Hepatocyte (in vitro differentiated cells): ENCODE results near the gene DHODH. TPM values are rescaled to one million over a fixed set of nuclear protein-coding genes. Genes with fewer than 3 reads are reported as not detected.

Source experiments
- DNase-seq: peaks from one replicate; pipeline ENCODE4 v3.0.0-alpha.2; 2016; ENCODE audit warnings: low spot score
- H2AFZ ChIP-seq: fragments of 200-600 bp; sonication (generic); 2 replicates; pipeline ENCODE4 v1.6.0; 2016; ENCODE audit warnings: antibody characterized with exemption, mild to moderate bottlenecking
- H3K27ac ChIP-seq: fragments of 200-600 bp; sonication (generic); 2 replicates; pipeline ENCODE4 v1.5.1; 2016; ENCODE audit warnings: mild to moderate bottlenecking
- H3K27me3 ChIP-seq: fragments of 200-600 bp; sonication (generic); 2 replicates; pipeline ENCODE4 v1.6.1; 2016
- H3K36me3 ChIP-seq: fragments of 200-600 bp; sonication (generic); replicated peaks from 2 replicates; pipeline ENCODE4 v1.5.1; 2016; ENCODE audit warnings: low read depth; ENCODE audit not compliant: insufficient read depth
- H3K4me1 ChIP-seq: fragments of 200-600 bp; sonication (generic); 2 replicates; pipeline ENCODE4 v1.5.1; 2016; ENCODE audit warnings: mild to moderate bottlenecking, moderate library complexity; ENCODE audit not compliant: insufficient read depth
- H3K4me2 ChIP-seq: fragments of 200-600 bp; sonication (generic); 2 replicates; pipeline ENCODE4 v1.6.0; 2016
- H3K4me3 ChIP-seq: fragments of 200-600 bp; sonication (generic); 2 replicates; pipeline ENCODE4 v1.5.1; 2016; ENCODE audit warnings: mild to moderate bottlenecking
- H3K79me2 ChIP-seq: fragments of 200-600 bp; sonication (generic); 2 replicates; pipeline ENCODE4 v1.6.0; 2017; ENCODE audit warnings: mild to moderate bottlenecking
- H3K9me2 ChIP-seq: fragments of 200-600 bp; sonication (generic); replicated peaks from 2 replicates; pipeline ENCODE4 v1.6.0; 2017; ENCODE audit warnings: mild to moderate bottlenecking; ENCODE audit not compliant: insufficient read depth
- H3K9me3 ChIP-seq: fragments of 200-600 bp; sonication (generic); 2 replicates; pipeline ENCODE4 v1.5.1; 2016; ENCODE audit warnings: low read depth, mild to moderate bottlenecking
- H4K20me1 ChIP-seq: fragments of 200-600 bp; sonication (generic); 2 replicates; pipeline ENCODE4 v1.6.0; 2016; ENCODE audit warnings: mild to moderate bottlenecking; ENCODE audit not compliant: insufficient read depth, poor library complexity, severe bottlenecking
- EZH2 ChIP-seq: fragments of 200-600 bp; sonication (generic); IDR thresholded peaks from 2 replicates; pipeline ENCODE4 v1.6.1; 2016; ENCODE audit warnings: antibody characterized with exemption, mild to moderate bottlenecking, borderline replicate concordance
- EZH2phosphoT487 ChIP-seq: fragments of 200-600 bp; sonication (generic); IDR thresholded peaks from one replicate; pipeline ENCODE4 v1.6.1; 2018; ENCODE audit warnings: antibody characterized with exemption, mild to moderate bottlenecking, low read depth, moderate library complexity; ENCODE audit not compliant: unreplicated experiment, severe bottlenecking
- WGBS: methylation state at CpG from one replicate; pipeline ENCODE4 v1.1.6; 2016; ENCODE audit warnings: low lambda C conversion rate; ENCODE audit errors: missing lambda C conversion rate; 5-methylcytosine and 5-hydroxymethylcytosine counted together
- polyA plus RNA-seq: library from polyadenylated mRNA; unstranded; fragments of >200 nt; fragmentation: Nextera tagmentation; extraction: Ambion mirVana; gene quantifications from 2 replicates; pipeline ENCODE4 v1.2.1, GENCODE V29; 2016
- total RNA-seq: library from RNA; depleted of rRNA; stranded (reverse); fragments of >200 nt; gene quantifications from 2 replicates; pipeline ENCODE4 v1.2.3, GENCODE V29; 2014
- TF ChIP-seq, protein P1 (sequence below): fragments of 200-600 bp; sonication (generic); IDR thresholded peaks from 2 replicates; pipeline ENCODE4 v1.5.1; 2016; ENCODE audit warnings: antibody characterized with exemption, mild to moderate bottlenecking; ENCODE audit not compliant: poor library complexity

Gene DHODH
- total and polyA plus RNA-seq, 2 experiments from 2014 or later: 5.6 to 6.6 TPM

DNA sequence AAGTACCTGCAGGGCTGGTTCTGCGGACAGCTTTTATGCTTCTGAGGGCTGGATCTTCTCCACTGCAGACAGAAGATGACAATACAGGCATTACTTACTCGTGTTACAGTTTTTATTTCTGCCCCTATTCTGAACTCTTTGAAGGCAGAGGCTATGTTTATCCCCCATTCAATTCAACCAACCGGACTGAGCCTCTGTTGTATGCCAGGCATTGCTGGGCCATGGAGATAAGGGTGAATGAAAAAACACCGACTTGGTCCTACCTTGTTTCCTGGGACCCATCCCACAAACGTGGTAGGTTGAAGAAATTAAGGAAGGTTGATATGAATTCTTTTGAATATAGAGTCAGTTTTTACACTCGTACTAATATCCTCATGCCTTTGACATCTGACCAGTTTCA, 35.8 kb downstream of the DHODH start:
- no peak overlapping the region for H3K27ac ChIP-seq
- no peaks in the 10 kb centered on the region for H3K36me3 ChIP-seq
- no peak overlapping the region for H2AFZ ChIP-seq
- no peaks in the 10 kb centered on the region for H3K79me2 ChIP-seq
- no peaks in the 10 kb centered on the region for H4K20me1 ChIP-seq
- no peak overlapping the region for H3K4me3 ChIP-seq
- TF ChIP-seq EZH2phosphoT487: no peak
- TF ChIP-seq EZH2: no peak
- TF ChIP-seq, protein P1, sequence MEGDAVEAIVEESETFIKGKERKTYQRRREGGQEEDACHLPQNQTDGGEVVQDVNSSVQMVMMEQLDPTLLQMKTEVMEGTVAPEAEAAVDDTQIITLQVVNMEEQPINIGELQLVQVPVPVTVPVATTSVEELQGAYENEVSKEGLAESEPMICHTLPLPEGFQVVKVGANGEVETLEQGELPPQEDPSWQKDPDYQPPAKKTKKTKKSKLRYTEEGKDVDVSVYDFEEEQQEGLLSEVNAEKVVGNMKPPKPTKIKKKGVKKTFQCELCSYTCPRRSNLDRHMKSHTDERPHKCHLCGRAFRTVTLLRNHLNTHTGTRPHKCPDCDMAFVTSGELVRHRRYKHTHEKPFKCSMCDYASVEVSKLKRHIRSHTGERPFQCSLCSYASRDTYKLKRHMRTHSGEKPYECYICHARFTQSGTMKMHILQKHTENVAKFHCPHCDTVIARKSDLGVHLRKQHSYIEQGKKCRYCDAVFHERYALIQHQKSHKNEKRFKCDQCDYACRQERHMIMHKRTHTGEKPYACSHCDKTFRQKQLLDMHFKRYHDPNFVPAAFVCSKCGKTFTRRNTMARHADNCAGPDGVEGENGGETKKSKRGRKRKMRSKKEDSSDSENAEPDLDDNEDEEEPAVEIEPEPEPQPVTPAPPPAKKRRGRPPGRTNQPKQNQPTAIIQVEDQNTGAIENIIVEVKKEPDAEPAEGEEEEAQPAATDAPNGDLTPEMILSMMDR: no peak
- no peaks in the 10 kb centered on the region for H3K9me2 ChIP-seq
- DNase-seq: no peak
- H3K9me3 ChIP-seq: no peaks in the 10 kb centered on the region
- peaks cover 3% of the 10 kb centered on the region for H3K4me1 ChIP-seq
- H3K27me3 ChIP-seq: no peaks in the 10 kb centered on the region
- no peak overlapping the region for H3K4me2 ChIP-seq
- 60% methylated on average over 6 of the region's 6 CpGs for WGBS

GRCh38 chr16:72044825-72045359, 36.3 kb downstream of the DHODH start:
- Histone ChIP-seq H3K79me2 (no peaks in the 10 kb centered on the region), H3K4me2 (no peak overlapping the region), H2AFZ (no peak overlapping the region), H4K20me1 (no peaks in the 10 kb centered on the region), H3K9me2 (no peaks in the 10 kb centered on the region), H3K4me1 (peaks cover 3% of the 10 kb centered on the region), H3K9me3 (no peaks in the 10 kb centered on the region), H3K27ac (no peak overlapping the region), H3K4me3 (no peak overlapping the region), H3K36me3 (no peaks in the 10 kb centered on the region), H3K27me3 (no peaks in the 10 kb centered on the region)
- WGBS: 87% methylated on average over 2 of the region's 2 CpGs
- no peak for TF ChIP-seq EZH2phosphoT487
- TF ChIP-seq, protein P1: no peak
- no peak for TF ChIP-seq EZH2
- no peak for DNase-seq

- no peak overlapping the region for H2AFZ ChIP-seq
- TF ChIP-seq, protein P1: no peak
- TF ChIP-seq EZH2phosphoT487 (no peak), EZH2 (no peak)
- no peak overlapping the region for H3K27ac ChIP-seq
- H3K79me2 ChIP-seq: no peaks in the 10 kb centered on the region
- no peaks in the 10 kb centered on the region for H3K9me2 ChIP-seq
- no peaks in the 10 kb centered on the region for H3K9me3 ChIP-seq
- peaks cover 3% of the 10 kb centered on the region for H3K4me1 ChIP-seq
- H4K20me1 ChIP-seq: no peaks in the 10 kb centered on the region
- no peaks in the 10 kb centered on the region for H3K36me3 ChIP-seq
- no peak overlapping the region for H3K4me2 ChIP-seq
- no peaks in the 10 kb centered on the region for H3K27me3 ChIP-seq
- no peak for DNase-seq
- H3K4me3 ChIP-seq: no peak overlapping the region
These were observed 40.6 kb downstream of the DHODH start for GRCh38 chr16:72049110-72049509.
